Measurements from ENCODE around the gene RNF149. TPM values are rescaled to one million over a fixed set of nuclear protein-coding genes. Genes with fewer than 3 reads are reported as not detected.

RNF149 gene
- total and polyA plus RNA-seq, 8 donors, result 51.5 to 111 (median 66.5) TPM

GRCh38 chr2:101255501-101255900 is 53.0 kb downstream of the RNF149 start:
- intact Hi-C loops (cut with DNase I), result no loop called here
- no peak overlapping the region for H3K4me3 ChIP-seq
- no peaks in the 10 kb centered on the region for H3K27me3 ChIP-seq
- H3K9me3 ChIP-seq, result no peaks in the 10 kb centered on the region
- ATAC-seq, result no peak
- H3K27ac ChIP-seq, result no peak overlapping the region
- peaks cover 0 to 48% of the 10 kb centered on the region in 2 donors for H3K36me3 ChIP-seq
- no peak for DNase-seq
- TF ChIP-seq CTCF (IDR thresholded peaks at IDR 0.05), result no peak
- H3K4me1 ChIP-seq, result peaks cover 14 to 47% of the 10 kb centered on the region in 2 donors

GRCh38 chr2:101253703-101254450 is 54.6 kb downstream of the RNF149 start:
- Histone ChIP-seq H3K27ac (peak overlapping the region in 1 of 2 donors; percentile 97), H3K4me1 (peaks cover 14 to 47% of the 10 kb centered on the region in 2 donors), H3K27me3 (no peaks in the 10 kb centered on the region), H3K4me3 (peak overlapping the region; percentile 87 to 94), H3K9me3 (no peaks in the 10 kb centered on the region), H3K36me3 (peaks cover 0 to 32% of the 10 kb centered on the region in 2 donors)
- intact Hi-C loops (cut with DNase I), result no loop called here
- DNase-seq, result no peak
- ATAC-seq, result no peak
- TF ChIP-seq CTCF (IDR thresholded peaks at IDR 0.05), result no peak

- H3K36me3 ChIP-seq, result peaks cover 0 to 25% of the 10 kb centered on the region in 2 donors
- intact Hi-C loops (cut with DNase I), result no loop called here
- DNase-seq, result peak; percentile 43 to 93 (median 68)
Observed at GRCh38 chr2:101253013-101253702, 55.3 kb downstream of the RNF149 start.

GRCh38 chr2:101252408-101253012 is 56.0 kb downstream of the RNF149 start, which contains the start of gene CNOT11:
Gene CNOT11 (plus strand): TSS chr2:101252886. CDS start chr2:101252965, 79 bp downstream.
- peaks cover 14 to 47% of the 10 kb centered on the region in 2 donors for H3K4me1 ChIP-seq
- peaks cover 0 to 19% of the 10 kb centered on the region in 2 donors for H3K36me3 ChIP-seq
- ATAC-seq (peak; percentile 94), DNase-seq (peak; percentile 99)
- H3K4me3 ChIP-seq, result peak within 1 kb of the TSS; percentile 87 to 94
- H3K9me3 ChIP-seq, result no peaks in the 10 kb centered on the region
- H3K27me3 ChIP-seq, result no peaks in the 10 kb centered on the region
- TF ChIP-seq CTCF (IDR thresholded peaks at IDR 0.05), result no peak
- intact Hi-C loops (cut with DNase I), result no loop called here
- H3K27ac ChIP-seq, result peak within 1 kb of the TSS; percentile 95 to 97

More at GRCh38 chr2:101253013-101253702, 55.3 kb downstream of the RNF149 start:
- Histone ChIP-seq H3K9me3 (no peaks in the 10 kb centered on the region), H3K27me3 (no peaks in the 10 kb centered on the region), H3K4me3 (peak overlapping the region; percentile 87 to 94), H3K4me1 (peaks cover 14 to 47% of the 10 kb centered on the region in 2 donors), H3K27ac (peak overlapping the region; percentile 95 to 97)
- TF ChIP-seq CTCF (IDR thresholded peaks at IDR 0.05), result no peak
- peak; percentile 67 for ATAC-seq
